LNCAP (cell line): ENCODE measurements around the gene KIF9.

Experiments
- TF ChIP-seq, protein P1 (sequence below): fragments of 450-650 bp; IDR thresholded peaks from 2 replicates; pipeline ENCODE4 v1.5.1; 2017; ENCODE audit warnings: mild to moderate bottlenecking

Gene KIF9

DNA sequence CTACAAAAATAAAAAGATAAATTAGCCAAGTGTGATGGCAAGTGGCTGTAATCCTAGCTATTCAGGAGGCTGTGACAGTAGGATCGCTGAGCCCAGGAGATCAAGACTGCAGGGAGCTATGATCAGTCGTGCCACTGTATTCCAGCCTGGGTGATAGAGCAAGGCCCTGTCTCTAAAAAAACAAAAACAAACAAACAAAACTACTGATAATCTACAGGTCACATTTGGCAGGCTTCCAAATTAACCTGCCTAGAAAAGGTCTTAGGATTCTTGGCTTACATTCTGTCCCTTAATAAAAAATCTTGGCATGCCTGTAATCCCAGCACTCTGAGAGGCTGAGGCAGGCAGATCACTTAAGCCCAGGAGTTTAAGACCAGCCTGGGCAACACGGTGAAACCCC lies 85.3 kb downstream of the KIF9 start:
- TF ChIP-seq, protein P1, sequence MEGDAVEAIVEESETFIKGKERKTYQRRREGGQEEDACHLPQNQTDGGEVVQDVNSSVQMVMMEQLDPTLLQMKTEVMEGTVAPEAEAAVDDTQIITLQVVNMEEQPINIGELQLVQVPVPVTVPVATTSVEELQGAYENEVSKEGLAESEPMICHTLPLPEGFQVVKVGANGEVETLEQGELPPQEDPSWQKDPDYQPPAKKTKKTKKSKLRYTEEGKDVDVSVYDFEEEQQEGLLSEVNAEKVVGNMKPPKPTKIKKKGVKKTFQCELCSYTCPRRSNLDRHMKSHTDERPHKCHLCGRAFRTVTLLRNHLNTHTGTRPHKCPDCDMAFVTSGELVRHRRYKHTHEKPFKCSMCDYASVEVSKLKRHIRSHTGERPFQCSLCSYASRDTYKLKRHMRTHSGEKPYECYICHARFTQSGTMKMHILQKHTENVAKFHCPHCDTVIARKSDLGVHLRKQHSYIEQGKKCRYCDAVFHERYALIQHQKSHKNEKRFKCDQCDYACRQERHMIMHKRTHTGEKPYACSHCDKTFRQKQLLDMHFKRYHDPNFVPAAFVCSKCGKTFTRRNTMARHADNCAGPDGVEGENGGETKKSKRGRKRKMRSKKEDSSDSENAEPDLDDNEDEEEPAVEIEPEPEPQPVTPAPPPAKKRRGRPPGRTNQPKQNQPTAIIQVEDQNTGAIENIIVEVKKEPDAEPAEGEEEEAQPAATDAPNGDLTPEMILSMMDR, result no peak

DNA sequence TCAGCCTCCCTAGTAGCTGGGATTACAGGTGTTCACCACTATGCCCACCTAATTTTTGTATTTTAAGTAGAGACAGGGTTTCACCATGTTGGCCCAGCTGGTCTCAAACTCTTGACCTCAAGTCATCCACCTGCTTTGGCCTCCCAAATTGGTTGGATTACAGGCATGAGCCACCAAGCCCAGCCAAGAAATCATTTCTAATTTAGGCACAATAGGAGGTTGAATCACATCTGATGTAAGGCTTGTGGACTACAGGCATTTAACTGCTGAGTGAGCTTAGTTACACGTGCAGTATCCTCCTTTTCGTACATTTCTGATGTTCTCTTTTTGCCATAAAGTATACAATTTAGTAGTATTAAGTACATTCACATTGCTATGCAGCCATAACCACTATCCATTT lies 87.6 kb downstream of the KIF9 start:
- TF ChIP-seq, protein P1, result no peak

DNA sequence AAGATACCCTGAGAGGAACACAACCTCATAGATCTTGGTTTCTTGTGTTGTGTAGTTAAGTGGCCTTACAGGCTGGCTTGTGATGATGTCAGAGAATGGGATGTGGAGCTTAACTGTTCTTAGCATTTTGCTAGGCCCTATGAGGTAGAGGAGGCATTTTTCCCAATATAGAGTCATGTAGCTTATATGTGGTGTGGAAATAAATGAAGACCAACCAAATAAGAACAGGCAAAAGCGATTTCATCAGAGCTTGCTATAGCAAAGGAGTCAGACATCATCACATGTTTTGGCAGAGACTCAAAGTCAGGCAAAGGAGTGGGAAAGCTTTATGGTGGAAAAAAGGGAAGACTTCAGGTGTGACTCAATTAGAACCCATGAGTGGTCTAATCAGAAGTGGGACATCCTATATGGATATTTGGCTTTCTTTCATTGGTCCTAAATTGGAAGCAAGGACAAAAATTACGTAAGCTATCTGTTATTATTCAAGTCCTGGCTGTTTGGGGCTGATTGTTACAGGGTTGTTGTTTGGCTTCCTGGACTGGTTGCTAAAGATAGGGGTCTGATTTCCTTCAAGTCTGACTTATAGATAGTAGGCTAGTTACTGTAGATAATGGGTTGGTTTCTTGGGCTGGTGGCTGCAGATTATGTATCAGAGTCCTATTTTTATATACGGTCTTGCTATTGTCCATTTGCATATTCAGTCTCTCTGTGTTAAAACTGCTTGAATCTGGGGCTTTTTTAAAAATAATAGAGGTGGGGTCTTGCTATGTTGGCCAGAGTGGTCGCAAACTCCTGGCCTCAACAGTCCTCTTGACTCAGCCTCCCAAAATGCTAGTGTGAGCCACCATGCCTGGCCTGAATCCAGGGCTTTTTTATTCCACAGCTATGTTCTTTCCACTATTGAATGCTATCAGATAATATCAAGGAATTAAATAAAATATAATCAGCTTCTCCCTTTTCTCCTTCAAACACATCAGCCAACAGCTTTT lies 88.4 kb downstream of the KIF9 start:
- TF ChIP-seq, protein P1, result no peak

DNA sequence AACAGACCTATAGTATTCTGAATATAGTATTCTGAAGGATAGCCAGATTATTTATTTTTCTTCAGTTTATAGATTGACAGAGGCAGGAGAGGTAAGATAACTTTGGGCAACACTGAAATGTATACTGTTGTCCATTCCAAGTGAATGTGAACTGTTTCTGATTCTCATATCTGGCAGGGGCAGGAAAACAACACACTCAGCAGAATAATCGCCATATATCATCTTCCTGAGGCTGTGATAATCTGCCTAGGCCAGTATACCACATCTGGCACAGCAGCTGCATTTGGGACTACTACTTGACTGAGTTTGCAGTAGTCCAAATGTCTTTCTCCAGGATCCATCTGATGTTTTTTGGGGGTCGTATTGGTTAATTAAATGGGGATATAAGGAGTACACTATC lies 96.3 kb downstream of the KIF9 start:
- TF ChIP-seq, protein P1, result no peak
